GM19455 (cell line): ENCODE data around the gene CCL26.

Source experiments
- ATAC-seq: cut with Tn5 transposase; IDR thresholded peaks from one replicate; pipeline ENCODE4 v1.9.1; 2021; ENCODE audit not compliant: unreplicated experiment

Gene CCL26, protein sequence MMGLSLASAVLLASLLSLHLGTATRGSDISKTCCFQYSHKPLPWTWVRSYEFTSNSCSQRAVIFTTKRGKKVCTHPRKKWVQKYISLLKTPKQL

DNA sequence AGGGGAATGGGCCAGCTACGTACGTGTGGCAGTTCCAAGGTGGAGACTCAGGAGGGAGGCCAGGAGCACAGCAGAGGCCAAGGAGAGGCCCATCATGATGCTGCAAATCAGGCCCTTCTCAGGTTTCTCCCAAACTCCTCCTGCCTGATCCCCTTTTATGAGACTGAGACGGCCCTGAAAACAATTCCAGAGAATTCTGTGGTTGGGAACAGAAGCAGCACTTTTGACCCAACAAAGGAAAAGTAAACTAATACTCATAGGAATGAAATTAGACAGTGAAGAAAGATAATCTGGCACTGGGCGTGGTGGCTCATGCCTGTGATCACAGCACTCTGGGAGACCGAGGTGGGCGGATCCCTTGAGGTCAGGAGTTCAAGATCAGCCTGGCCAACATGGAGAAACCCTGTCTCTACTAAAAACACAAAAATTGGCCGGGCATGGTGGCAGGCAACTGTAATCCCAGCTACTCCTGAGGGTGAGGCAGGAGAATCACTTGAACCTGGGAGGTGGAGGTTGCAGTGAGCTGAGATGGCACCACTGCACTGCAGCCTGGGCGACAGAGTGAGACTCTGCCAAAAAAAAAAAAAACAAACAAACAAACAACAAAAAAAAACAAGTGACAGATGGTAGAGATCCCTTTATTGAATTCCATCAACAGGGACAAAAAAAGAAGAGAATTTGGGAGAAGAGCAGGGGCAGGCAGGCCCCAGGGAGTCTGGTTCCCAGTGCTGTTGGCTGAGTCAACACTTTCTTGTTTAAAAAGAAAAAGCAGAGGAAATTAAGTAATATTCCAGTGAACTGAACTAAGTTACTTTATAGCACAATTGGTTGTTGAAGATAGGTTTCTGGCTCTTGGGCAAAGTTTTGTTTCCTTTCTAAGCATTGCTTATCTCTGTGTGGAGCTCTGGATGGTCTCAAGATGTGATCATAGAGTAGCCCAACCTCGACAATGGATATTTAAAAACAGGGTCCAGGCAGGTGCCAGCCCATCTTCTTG, at the start of gene CCL26:
Gene CCL26, minus strand, starts transcription at position 131 of the 997 bp plus-strand sequence. Its CDS starts 35 bp downstream, at position 96.
- no peak for ATAC-seq

DNA sequence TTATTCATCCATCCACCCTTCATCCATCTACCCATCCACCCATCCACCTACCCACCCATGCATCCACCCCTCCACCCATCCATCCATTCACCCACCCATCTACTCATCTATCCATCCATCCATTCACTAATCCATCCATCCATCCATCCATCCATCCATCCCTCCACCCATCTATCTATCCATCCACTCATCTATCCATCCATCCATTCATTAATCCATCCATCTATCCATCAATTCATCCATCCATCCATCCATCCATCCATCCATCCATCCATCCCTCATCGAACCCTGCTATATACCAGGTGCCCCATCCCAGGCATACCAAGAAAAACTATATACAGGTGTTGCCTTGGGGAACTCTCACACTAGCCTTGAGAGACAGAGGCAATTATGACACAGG, 48.7 kb upstream of the CCL26 start:
- no peak for ATAC-seq

- ATAC-seq, result no peak
Measured at GRCh38 chr7:75819711-75820110, 47.7 kb upstream of the CCL26 start.

- ATAC-seq, result no peak
Measured at GRCh38 chr7:75818472-75818871, 46.5 kb upstream of the CCL26 start.

- ATAC-seq, result no peak
Measured at GRCh38 chr7:75817116-75817515, 45.1 kb upstream of the CCL26 start.

- no peak for ATAC-seq
Measured at GRCh38 chr7:75815418-75816064, 43.5 kb upstream of the CCL26 start.

DNA sequence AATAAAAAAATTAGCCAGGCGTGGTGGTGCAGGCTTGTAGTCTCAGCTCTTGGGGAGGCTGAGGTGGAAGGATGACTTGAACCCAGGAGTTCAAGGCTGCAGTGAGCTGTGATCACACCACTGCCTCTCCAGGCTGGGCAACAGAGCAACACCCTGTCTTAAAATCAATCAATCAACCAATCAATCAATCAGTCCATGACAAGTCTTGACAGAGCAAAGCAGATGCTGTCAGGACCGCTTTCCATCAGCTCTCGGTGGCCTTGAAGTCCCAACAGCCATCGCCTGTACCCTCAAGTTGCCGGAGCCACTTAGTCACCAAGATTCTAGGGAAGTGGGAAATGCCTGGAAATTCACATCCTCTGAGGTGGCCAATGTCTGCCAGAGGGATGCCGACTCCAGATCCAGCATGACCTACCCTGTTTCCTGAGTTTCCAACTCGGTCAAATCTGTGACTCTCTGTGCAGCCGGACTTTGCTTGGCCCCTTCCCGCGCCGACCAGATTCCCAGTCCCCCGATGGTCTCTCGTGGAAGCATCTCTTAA, 42.5 kb upstream of the CCL26 start:
- no peak for ATAC-seq

- no peak for ATAC-seq
Measured at GRCh38 chr7:75813781-75814236, 41.8 kb upstream of the CCL26 start, which contains the start of gene CCL24. CCL24 (minus strand) TSS chr7:75813806; CDS start chr7:75813715, 91 bp downstream.

- no peak for ATAC-seq
Measured at GRCh38 chr7:75813084-75813483, 41.1 kb upstream of the CCL26 start.

- no peak for ATAC-seq
Measured at GRCh38 chr7:75811894-75812678, 40.1 kb upstream of the CCL26 start.

GRCh38 chr7:75809396-75809795, 37.4 kb upstream of the CCL26 start:
- ATAC-seq, result no peak

- no peak for ATAC-seq
Measured at GRCh38 chr7:75808106-75808505, 36.1 kb upstream of the CCL26 start.

DNA sequence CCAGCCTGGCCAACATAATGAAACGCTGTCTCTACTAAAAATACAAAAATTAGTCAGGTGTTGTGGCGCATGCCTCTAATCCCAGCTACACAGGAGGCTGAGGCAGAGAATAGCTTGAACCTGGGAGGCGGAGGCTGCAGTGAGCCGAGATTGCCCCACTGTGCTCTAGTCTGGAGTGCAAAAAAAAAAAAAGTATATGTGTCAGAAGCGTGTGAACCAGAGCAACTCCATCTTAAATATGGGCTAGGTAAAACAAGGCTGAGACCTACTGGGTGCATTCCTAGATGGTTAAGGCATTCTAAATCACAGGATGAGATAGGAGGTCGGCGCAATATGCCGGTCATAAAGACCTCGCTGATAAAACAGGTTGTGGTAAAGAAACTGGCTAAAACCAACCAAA, 35.4 kb upstream of the CCL26 start:
- no peak for ATAC-seq

DNA sequence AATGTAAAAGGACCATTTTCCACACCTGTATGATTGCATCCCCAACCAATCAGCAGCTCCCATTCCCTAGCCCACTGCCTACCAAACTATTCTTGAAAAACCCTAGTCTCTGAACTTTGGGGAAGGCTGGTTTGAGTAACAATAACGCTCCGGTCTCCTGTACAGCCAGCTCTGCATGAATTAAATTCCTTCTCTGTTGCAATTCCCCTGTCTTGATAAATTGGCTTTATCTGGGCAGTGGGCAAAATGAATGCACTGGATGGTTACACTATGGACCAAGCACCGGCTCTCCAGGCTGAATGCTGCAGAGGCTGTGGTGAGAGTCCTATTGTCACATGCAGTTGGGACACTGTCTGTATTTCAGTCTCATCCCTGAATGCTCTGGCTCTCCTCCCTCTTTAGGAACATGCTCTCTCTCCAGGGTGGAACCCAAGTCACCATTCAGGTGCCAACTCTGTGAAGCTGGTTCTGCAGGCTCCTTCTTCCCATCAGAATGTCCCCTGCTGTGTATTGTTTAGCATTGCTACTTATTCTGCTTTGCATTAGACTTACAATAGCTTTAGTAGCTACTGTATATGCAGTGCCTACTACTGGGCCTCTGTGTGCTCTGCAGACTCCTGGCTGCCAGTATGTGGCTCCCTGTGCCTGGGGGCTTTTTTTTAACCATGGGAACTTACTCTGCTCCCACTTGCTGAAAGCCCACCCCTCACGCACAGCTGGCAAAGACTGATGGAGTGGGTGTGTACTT, 34.7 kb upstream of the CCL26 start:
- ATAC-seq, result no peak

DNA sequence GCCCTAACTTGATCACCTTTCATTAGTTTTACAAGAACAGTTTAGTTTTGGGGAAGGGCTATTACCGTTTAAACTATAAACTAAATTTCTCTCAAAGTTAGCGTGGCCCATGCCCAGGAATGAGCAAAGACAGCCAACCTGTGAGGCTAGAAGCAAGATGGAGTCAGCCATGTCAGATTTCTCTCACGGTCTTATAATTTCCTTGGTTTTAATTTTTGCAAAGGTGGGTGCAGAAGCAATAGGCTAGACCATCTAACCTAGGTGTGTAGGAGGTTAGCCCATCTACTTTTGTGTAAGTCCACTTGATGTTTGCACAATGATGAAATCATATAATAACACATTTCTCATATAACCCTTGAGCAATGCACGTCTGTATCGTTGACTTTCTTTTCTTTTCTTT, 32.7 kb upstream of the CCL26 start:
- no peak for ATAC-seq

GRCh38 chr7:75804004-75804403, 32.0 kb upstream of the CCL26 start:
- no peak for ATAC-seq

DNA sequence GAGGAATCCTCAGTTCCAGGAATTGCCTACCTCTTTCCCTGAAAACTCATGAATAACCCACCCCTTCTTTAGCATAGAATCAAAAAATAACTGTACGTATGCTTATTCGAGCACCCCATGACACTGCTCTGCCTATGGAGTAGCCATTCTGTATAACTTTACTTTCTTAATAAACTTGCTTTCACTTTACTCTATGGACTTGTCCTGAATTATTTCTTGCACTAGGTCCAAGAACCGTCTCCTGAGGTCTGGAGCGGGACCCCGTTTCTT, 30.5 kb upstream of the CCL26 start:
- ATAC-seq, result no peak

DNA sequence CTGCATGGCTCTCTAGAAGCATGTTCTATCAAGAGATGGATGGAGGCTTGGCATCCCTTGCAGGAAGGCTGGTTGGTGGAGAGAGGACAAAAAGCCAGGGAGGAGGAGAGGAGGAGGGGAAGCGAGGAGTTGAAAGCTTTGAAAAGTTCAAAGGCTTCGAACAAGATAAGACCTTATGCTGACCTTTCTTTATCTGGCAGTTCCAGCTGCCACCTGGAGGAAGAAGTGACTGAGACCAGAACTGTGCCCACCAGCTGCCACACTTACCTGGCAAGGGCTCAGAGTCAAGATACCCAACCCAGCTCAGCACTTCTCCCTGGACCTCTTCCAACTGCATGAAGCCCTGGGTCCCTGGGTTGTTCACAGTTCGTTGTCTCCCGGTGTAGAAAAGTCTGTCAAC, 26.8 kb upstream of the CCL26 start:
- no peak for ATAC-seq

DNA sequence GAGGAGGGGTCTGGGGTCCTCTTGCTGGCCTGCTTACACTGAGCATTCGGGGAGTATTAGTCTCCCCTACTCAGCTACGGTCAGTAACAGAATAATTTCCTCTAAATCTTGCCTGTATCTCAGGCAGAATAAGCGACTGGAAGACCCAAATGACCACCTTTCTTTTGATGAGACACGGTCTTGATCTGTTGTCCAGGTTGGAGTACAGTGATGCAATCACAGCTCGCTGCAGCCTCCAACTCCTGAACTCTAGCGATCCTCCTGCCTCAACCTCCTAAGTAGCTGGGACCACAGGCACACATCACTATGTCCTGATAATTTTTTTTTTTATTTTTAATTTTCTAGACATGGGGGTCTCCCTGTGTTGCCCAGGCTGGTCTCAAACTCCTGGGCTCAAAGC, 24.4 kb upstream of the CCL26 start:
- no peak for ATAC-seq

GRCh38 chr7:75795831-75796285, 23.8 kb upstream of the CCL26 start:
- ATAC-seq, result no peak
